ENCODE data around the gene TPRG1. TPM values are rescaled to one million over a fixed set of nuclear protein-coding genes. Genes with fewer than 3 reads are reported as not detected.

The TPRG1 gene
- total RNA-seq, 4 donors from 2014 or later, result 18.9 to 46.2 (median 36.9) TPM

DNA sequence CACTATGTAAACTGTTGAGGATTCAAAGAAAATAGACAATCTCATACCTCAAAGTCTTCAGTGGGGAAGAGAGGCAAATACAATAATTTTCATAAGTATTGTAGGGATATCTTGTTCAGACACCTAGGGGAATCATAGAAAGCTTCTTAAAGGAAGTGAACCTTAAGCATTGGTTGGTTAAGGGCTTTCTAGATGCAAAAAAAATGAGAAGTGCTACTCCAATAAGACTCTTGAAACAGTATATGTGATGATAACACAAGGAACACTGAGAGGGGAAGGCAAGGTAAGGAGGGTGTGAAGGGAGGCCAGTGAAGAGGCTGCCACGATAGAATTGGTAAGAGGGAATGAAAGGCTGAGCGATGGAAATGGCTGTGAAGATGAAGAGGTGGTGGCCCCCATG lies 104.1 kb downstream of the TPRG1 start:
- intact Hi-C loops (cut with DNase I; ENCODE audit: low total_unique reads), result no loop called here
- no peak overlapping the region for H3K4me3 ChIP-seq (ENCODE audit: low read depth, poor library complexity, severe bottlenecking)
- DNase-seq (ENCODE audit: low spot score in 2 of 2), result no peak
- TF ChIP-seq, protein P1, sequence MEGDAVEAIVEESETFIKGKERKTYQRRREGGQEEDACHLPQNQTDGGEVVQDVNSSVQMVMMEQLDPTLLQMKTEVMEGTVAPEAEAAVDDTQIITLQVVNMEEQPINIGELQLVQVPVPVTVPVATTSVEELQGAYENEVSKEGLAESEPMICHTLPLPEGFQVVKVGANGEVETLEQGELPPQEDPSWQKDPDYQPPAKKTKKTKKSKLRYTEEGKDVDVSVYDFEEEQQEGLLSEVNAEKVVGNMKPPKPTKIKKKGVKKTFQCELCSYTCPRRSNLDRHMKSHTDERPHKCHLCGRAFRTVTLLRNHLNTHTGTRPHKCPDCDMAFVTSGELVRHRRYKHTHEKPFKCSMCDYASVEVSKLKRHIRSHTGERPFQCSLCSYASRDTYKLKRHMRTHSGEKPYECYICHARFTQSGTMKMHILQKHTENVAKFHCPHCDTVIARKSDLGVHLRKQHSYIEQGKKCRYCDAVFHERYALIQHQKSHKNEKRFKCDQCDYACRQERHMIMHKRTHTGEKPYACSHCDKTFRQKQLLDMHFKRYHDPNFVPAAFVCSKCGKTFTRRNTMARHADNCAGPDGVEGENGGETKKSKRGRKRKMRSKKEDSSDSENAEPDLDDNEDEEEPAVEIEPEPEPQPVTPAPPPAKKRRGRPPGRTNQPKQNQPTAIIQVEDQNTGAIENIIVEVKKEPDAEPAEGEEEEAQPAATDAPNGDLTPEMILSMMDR (IDR thresholded peaks at IDR 0.05), result no peak
- TF ChIP-seq POLR2A (IDR thresholded peaks at IDR 0.05), result no peak
- WGBS, 2 donors, result 85 to 88% methylated on average over 2 of the region's 2 CpGs

DNA sequence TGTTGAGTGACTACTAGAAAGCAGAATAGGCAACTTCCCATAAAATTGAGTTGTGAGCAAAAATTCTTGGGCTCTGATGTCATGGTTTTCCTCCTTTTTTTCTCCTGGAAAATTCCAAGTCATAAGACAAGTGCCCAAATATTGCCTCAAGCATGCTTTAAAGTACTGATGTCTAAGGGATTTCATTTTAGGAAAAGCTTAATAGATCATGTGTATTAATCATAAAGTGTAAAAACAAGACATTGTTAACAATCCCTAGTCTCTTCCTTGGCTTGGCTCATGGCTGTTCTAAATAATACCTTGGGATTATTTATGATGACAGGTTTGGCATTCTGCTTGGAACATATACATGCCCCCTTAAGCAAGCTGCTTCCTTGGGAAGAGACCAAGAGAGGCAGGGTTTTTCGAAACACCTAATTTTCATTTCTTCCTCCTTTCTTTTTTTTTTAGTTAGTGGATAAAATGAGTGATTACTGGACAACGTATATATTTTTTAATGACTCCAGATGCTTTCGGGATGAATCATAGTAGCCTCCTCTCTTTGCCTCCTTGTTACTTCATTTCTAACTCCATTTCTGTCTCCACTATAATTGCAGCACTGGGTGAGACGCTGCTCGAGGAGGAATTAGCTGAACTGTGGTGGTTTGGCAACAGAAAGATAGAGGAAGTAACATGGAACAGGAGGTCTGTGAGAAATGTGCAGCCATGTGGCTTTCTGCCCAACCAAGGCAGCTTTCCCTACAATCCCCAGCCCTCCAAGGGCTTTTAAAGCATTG lies 104.9 kb downstream of the TPRG1 start:
- intact Hi-C loops (cut with DNase I; ENCODE audit: low total_unique reads), result no loop called here
- WGBS, 2 donors, result 19 to 23% methylated on average over 5 of the region's 5 CpGs
- TF ChIP-seq POLR2A (IDR thresholded peaks at IDR 0.05), result no peak
- TF ChIP-seq, protein P1 (IDR thresholded peaks at IDR 0.05), result no peak
- no peak for DNase-seq (ENCODE audit: low spot score in 2 of 2)
- no peak overlapping the region for H3K4me3 ChIP-seq (ENCODE audit: low read depth, poor library complexity, severe bottlenecking)

DNA sequence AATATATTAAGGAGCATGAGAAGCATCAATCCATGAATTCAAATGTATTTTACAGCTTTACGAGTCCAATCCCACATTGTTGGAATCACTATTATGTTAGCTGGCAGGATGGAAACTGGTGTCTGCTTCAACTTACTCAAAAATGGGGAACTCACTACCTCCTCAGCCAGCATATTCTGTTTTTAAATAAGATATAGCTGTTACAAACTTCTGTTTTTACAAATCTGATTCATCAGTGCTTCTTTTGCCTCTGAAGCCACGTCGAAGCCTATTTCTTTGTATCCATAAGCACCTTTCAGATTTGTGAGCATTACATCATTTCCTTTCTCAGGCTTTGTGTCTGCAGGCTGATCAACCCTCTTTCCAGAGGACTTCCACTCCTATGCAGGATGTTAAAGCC lies 105.9 kb downstream of the TPRG1 start:
- no peak overlapping the region for H3K4me3 ChIP-seq (ENCODE audit: low read depth, poor library complexity, severe bottlenecking)
- TF ChIP-seq POLR2A (IDR thresholded peaks at IDR 0.05), result no peak
- TF ChIP-seq, protein P1 (IDR thresholded peaks at IDR 0.05), result no peak
- intact Hi-C loops (cut with DNase I; ENCODE audit: low total_unique reads), result no loop called here
- 55 to 61% methylated on average over 3 of the region's 3 CpGs for WGBS, 2 donors
- DNase-seq (ENCODE audit: low spot score in 2 of 2), result no peak

DNA sequence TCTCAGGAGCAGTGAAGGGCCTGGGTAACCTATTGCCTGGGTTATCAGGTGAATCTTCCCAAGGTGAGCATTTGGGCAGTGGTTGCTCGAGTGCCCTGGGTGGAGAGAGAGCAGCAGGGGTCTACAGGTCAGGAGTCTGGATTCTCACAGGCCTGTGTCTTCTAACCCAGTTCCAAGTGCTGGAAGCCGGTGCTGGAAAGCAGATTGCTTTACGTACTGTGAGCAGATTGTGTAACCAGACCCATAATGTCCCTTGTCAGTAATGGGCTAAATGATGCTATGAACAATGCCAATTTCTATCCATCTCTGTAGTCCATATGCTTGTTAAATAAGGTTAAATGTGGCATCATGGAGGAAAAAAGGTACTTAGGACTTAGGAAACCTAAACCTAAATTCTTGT lies 106.5 kb downstream of the TPRG1 start:
- no peak for TF ChIP-seq POLR2A (IDR thresholded peaks at IDR 0.05)
- TF ChIP-seq, protein P1 (IDR thresholded peaks at IDR 0.05), result no peak
- 90 to 97% methylated on average over 3 of the region's 3 CpGs for WGBS, 2 donors
- no peak overlapping the region for H3K4me3 ChIP-seq (ENCODE audit: low read depth, poor library complexity, severe bottlenecking)
- no peak for DNase-seq (ENCODE audit: low spot score in 2 of 2)
- intact Hi-C loops (cut with DNase I; ENCODE audit: low total_unique reads), result no loop called here

DNA sequence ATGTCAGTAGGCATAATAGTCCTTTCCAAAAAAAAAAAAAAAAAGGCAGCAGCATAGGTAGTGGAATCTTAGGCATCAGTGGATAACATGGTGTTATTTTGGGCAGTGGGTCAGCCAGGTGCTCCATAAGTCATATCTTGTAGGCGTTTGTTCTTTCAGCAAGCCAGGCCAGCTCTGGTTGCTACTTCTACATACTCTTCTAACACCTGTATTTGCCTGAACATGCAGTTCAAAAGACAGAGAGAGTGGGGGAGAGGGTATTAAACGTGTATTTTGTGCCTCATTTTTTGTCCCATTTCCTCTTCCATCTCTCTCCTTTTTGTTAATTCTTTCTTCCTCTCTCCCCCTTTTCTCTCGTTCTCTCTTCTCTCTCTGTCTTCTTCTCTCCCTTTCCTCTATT lies 110.4 kb downstream of the TPRG1 start:
- H3K4me3 ChIP-seq (ENCODE audit: low read depth, poor library complexity, severe bottlenecking), result no peak overlapping the region
- intact Hi-C loops (cut with DNase I; ENCODE audit: low total_unique reads), result no loop called here
- 44 to 57% methylated on average over 3 of the region's 3 CpGs for WGBS, 2 donors
- no peak for DNase-seq (ENCODE audit: low spot score in 2 of 2)
- TF ChIP-seq, protein P1 (IDR thresholded peaks at IDR 0.05), result no peak
- TF ChIP-seq POLR2A (IDR thresholded peaks at IDR 0.05), result no peak

DNA sequence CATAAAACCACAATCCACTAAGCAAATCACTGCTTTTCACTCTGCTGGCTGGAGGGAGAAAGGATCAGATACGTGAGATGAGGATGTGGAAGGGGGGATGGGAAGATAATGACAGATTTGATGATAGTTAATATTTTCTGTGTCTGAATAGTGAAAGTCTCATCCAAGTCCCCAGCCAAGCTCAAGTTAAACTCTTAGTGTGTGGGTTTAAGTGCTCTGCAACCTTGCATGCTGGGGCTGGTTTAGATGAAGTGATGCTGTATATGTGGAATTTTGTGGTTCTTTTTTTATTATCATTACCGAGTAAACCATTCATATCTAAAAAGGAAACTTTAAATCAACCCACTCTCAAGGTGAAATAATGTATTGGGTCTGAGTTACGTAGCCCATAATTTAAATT lies 111.0 kb downstream of the TPRG1 start:
- WGBS, 2 donors, result 46 to 57% methylated on average over 3 of the region's 3 CpGs
- TF ChIP-seq, protein P1 (IDR thresholded peaks at IDR 0.05), result no peak
- TF ChIP-seq POLR2A (IDR thresholded peaks at IDR 0.05), result no peak
- no peak for DNase-seq (ENCODE audit: low spot score in 2 of 2)
- H3K4me3 ChIP-seq (ENCODE audit: low read depth, poor library complexity, severe bottlenecking), result no peak overlapping the region
- intact Hi-C loops (cut with DNase I; ENCODE audit: low total_unique reads), result no loop called here

All from lower leg skin (tissue), 4 donors.